Measurements from ENCODE around the gene NUDT3. TPM values are rescaled to one million over a fixed set of nuclear protein-coding genes. Genes with fewer than 3 reads are reported as not detected.

The NUDT3 gene
- total and polyA plus RNA-seq, 9 of the 15 experiments (the other 6 are each of a cell fraction or from before 2014, with no cell fraction given) = 5.4 to 81.2 (median 56.4) TPM

DNA sequence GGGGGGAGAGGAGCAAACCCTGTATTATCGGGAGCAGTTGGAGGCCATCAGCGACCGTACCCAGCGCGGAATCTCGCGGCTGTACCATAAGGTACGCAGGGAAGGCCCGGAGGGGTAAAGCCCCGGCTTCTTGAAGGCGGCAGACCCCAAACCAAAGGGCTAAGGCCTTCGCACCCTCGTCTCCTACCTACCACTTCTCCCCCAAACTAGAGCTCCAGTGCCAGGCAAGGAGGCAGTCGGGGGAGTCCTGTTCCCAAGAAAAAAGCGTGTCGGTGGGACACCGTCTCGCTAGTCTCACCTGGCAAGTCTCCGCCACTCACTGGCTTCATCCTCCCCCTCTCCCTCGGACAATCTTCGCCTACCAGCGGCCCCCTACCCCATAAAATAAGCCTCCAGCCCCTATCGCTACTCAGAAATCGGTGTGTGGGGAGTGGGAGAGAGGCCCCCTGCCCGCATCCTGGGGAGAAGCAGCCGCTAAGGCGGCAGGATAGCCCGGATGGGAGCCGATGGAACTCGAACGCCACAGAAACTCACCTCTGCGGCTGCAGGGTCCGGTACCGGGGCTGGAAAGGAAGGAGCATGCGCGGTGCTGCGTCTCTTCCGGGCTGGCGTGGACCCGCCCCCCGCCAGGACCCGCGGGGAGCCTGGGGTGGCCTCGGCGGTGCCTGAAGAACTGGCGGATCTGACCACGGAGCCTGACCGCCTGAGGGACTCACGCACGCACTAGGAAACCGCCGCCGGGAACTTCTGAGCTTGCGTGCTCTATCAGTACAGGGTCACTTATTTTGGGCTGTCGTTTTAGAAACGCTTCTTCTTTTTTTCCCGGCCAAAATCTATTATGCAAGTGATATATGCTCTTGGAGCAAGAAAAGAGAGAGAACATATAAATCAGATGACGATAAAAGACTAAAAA is 33.3 kb upstream of the NUDT3 start, which contains the start of gene RPS10 (continued):
- TF ChIP-seq, protein P1, sequence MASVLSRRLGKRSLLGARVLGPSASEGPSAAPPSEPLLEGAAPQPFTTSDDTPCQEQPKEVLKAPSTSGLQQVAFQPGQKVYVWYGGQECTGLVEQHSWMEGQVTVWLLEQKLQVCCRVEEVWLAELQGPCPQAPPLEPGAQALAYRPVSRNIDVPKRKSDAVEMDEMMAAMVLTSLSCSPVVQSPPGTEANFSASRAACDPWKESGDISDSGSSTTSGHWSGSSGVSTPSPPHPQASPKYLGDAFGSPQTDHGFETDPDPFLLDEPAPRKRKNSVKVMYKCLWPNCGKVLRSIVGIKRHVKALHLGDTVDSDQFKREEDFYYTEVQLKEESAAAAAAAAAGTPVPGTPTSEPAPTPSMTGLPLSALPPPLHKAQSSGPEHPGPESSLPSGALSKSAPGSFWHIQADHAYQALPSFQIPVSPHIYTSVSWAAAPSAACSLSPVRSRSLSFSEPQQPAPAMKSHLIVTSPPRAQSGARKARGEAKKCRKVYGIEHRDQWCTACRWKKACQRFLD (CRISPR knock-in tag; IDR thresholded peaks at IDR 0.05) = no peak
- TF ChIP-seq E2F3 (CRISPR knock-in tag; IDR thresholded peaks at IDR 0.05) (0 out of 2 replicates have a peak, but pooled peaks have one; percentile 28), POLR2AphosphoS2 (IDR thresholded peaks at IDR 0.05; ENCODE audit: low read length) (peak; percentile 90; the same call in 1 of the 2 replicates), CHD2 (IDR thresholded peaks at IDR 0.05; ENCODE audit: low read depth, low read length) (peak; percentile 33; the same call in 1 of the 2 replicates), SUPT5H (IDR thresholded peaks at IDR 0.05) (peak; percentile 99), POLR2H (tag; IDR thresholded peaks at IDR 0.05; ENCODE audit: low read depth) (peak; percentile 96), NFE2 (IDR thresholded peaks at IDR 0.05; ENCODE audit: low read depth) (peak; percentile 59; the same call in 1 of the 2 replicates), PRPF4 (IDR thresholded peaks at IDR 0.05; ENCODE audit: insufficient read depth, low read depth, low read length, poor library complexity, severe bottlenecking) (peak; percentile 38), ARID1B (IDR thresholded peaks at IDR 0.05) (peak; percentile 45; the same call in 1 of the 2 replicates), ZFX (CRISPR knock-in tag; IDR thresholded peaks at IDR 0.05) (peak; percentile 77), STAT5A (IDR thresholded peaks at IDR 0.05; ENCODE audit: borderline replicate concordance, low read length) (no peak), NELFE (IDR thresholded peaks at IDR 0.05; ENCODE audit: insufficient read depth, insufficient read length) (peak; percentile 20), SREBF2 (CRISPR knock-in tag; IDR thresholded peaks at IDR 0.05) (no peak), KDM5B (IDR thresholded peaks at IDR 0.05; ENCODE audit: insufficient replicate concordance, low read depth, low read length) (peak; percentile 89), ELF2 (CRISPR knock-in tag; IDR thresholded peaks at IDR 0.05) (peak; percentile 88)
- TF ChIP-seq, protein P2, sequence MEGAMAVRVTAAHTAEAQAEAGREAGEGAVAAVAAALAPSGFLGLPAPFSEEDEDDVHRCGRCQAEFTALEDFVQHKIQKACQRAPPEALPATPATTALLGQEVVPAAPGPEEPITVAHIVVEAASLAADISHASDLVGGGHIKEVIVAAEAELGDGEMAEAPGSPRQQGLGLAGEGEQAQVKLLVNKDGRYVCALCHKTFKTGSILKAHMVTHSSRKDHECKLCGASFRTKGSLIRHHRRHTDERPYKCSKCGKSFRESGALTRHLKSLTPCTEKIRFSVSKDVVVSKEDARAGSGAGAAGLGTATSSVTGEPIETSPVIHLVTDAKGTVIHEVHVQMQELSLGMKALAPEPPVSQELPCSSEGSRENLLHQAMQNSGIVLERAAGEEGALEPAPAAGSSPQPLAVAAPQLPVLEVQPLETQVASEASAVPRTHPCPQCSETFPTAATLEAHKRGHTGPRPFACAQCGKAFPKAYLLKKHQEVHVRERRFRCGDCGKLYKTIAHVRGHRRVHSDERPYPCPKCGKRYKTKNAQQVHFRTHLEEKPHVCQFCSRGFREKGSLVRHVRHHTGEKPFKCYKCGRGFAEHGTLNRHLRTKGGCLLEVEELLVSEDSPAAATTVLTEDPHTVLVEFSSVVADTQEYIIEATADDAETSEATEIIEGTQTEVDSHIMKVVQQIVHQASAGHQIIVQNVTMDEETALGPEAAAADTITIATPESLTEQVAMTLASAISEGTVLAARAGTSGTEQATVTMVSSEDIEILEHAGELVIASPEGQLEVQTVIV (CRISPR knock-in tag; IDR thresholded peaks at IDR 0.05; ENCODE audit: borderline replicate concordance) = peak; percentile 39; the same call in 1 of the 2 replicates
- TF ChIP-seq, protein P3, sequence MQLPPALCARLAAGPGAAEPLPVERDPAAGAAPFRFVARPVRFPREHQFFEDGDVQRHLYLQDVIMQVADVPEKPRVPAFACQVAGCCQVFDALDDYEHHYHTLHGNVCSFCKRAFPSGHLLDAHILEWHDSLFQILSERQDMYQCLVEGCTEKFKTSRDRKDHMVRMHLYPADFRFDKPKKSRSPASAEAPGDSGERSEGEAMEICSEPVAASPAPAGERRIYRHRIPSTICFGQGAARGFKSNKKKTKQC (CRISPR knock-in tag; IDR thresholded peaks at IDR 0.05) = peak; percentile 57; the same call in 1 of the 2 replicates
- TF ChIP-seq, protein P4, sequence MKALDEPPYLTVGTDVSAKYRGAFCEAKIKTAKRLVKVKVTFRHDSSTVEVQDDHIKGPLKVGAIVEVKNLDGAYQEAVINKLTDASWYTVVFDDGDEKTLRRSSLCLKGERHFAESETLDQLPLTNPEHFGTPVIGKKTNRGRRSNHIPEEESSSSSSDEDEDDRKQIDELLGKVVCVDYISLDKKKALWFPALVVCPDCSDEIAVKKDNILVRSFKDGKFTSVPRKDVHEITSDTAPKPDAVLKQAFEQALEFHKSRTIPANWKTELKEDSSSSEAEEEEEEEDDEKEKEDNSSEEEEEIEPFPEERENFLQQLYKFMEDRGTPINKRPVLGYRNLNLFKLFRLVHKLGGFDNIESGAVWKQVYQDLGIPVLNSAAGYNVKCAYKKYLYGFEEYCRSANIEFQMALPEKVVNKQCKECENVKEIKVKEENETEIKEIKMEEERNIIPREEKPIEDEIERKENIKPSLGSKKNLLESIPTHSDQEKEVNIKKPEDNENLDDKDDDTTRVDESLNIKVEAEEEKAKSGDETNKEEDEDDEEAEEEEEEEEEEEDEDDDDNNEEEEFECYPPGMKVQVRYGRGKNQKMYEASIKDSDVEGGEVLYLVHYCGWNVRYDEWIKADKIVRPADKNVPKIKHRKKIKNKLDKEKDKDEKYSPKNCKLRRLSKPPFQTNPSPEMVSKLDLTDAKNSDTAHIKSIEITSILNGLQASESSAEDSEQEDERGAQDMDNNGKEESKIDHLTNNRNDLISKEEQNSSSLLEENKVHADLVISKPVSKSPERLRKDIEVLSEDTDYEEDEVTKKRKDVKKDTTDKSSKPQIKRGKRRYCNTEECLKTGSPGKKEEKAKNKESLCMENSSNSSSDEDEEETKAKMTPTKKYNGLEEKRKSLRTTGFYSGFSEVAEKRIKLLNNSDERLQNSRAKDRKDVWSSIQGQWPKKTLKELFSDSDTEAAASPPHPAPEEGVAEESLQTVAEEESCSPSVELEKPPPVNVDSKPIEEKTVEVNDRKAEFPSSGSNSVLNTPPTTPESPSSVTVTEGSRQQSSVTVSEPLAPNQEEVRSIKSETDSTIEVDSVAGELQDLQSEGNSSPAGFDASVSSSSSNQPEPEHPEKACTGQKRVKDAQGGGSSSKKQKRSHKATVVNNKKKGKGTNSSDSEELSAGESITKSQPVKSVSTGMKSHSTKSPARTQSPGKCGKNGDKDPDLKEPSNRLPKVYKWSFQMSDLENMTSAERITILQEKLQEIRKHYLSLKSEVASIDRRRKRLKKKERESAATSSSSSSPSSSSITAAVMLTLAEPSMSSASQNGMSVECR (CRISPR knock-in tag; IDR thresholded peaks at IDR 0.05) = peak; percentile 94
